ENCODE measurements around the gene CDC42. TPM values are rescaled to one million over a fixed set of nuclear protein-coding genes. Genes with fewer than 3 reads are reported as not detected.
"Not testable (repeated sequence)": the region's sequence is repeated elsewhere in the genome, so short reads cannot be mapped to it uniquely, and the experiment has no call there.

CDC42 gene
- total RNA-seq = 483 and 772 TPM in 2 replicates

GRCh38 chr1:22052115-22053016, at the start of gene CDC42:
Gene CDC42 (plus strand): TSS chr1:22052709. CDS start chr1:22078479, 25,770 bp downstream.
- DNase-seq = peak; percentile 98

- not testable (repeated sequence) for DNase-seq
These were observed 49.6 kb upstream of the CDC42 start for GRCh38 chr1:22002875-22003274.

DNA sequence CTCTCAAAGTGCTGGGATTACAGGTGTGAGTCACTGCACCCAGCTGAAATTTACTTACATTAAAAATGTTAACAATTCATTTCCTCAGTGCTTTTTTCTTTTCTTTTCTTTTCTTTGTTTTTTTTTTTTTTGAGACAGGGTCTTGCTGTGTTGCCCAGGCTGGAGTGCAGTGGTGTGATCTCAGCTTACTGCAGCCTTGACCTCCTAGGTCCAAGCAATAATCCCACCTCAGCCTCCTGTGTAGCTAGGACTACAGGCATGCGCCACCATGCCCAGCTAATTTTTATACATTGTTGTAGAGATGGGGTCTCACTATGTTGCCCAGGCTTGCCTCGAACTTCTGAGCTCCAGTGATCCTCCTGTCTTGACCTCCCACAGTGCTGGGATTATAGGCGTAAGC, 48.5 kb upstream of the CDC42 start:
- DNase-seq = not testable (repeated sequence)

DNA sequence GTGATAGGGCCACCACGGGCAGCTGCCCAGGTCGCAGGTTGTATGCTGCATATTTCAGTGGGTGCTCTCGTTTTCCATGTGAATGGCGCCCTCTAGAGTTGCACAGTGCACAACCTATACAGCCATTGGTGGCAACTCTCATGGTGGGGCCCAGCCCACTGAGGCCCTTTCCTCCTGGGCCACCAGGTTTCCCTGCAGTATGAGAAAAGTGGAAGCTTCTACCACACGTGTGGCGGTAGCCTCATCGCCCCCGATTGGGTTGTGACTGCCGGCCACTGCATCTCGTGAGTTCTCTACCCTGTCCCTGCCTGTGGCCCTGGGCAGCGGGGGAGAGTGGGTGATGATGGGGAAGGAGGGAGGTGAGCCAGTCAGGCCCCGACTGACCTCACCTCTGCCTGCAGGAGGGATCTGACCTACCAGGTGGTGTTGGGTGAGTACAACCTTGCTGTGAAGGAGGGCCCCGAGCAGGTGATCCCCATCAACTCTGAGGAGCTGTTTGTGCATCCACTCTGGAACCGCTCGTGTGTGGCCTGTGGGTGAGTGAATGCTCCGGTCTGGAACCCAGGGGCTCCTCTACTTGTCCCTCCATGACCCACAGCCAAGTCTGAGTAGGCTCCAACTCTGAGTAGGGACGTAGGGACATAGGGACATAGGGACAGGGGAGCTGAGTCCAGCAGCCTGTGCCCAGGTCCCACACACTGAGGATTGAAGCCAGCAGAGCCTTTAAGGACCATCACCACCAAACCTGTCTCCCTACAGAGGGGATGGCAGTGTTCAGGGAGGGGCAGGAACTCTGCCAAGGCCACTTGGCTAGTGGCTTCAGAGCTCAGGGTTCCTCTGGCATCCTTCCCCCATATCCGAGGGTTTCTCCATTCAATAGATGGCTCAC, 47.0 kb upstream of the CDC42 start:
- DNase-seq = peak; percentile 80

- DNase-seq = not testable (repeated sequence)
These were observed 45.8 kb upstream of the CDC42 start for GRCh38 chr1:22006736-22007135.

GRCh38 chr1:22007262-22007661, 45.2 kb upstream of the CDC42 start:
- not testable (repeated sequence) for DNase-seq

GRCh38 chr1:22009566-22009965, 42.9 kb upstream of the CDC42 start:
- DNase-seq = not testable (repeated sequence)

DNA sequence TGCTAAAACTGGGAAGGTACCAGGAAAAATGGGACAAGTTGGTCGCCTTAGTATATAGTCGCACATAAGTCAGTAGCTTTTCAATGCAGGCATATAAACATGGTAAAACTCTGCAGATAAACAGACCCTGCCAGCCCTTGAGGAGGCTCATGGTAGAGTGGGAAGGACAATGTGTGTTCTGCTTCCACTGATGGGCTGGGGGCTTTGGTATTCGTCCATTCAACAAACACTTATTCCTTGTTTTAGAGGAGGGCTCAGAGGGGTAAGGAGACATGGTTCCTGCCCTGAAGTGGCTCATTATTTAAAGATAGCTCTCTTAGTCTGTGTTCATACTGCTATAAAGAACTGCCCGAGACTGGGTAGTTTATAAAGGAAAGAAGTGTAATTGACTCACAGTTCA, 39.8 kb upstream of the CDC42 start:
- DNase-seq = not testable (repeated sequence)

GRCh38 chr1:22014575-22015206, 37.8 kb upstream of the CDC42 start:
- DNase-seq = not testable (repeated sequence)

DNA sequence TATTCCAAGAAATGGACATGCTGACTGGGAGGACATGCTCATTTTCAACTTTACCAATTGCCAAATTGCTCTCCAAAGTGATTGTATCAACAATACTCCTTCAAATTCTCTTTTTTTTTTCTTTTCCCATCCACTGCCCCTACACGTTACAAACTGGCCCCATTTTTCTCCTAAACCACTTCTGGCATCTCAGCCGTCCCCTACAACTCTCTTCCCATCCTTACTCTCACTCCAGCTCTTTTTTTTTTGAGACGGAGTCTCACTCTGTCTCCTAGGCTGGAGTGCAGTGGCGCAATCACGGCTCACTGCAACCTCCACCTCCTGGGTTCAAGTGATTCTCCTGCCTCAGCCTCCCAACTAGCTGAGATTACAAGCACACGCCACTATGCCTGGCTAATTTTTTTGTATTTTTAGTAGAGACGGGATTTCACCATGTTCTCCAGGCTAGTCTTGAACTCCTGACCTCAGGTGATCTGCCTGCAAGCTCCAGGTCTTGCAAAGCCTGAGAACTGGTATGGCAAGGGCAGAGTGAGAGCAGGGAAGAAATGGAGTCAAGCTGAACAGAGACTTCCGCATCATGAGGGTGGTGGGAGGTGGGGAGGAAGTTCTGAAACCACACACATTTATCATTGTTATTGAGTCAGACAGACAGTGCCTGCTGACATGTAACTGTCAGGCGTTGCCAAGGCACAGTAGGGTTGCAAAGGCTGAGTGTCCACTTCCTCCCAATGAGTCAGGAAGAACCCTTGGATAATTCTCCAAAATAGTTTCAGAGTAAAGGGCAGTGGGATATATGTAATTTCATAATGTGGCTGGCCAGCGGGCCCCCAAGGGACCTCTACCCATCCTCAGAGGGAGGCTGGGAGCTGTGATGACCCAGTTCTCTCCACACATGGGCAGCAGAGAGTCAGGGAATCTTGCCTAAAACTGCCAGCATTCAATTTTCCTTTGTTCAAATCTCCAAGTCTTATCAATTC, 33.6 kb upstream of the CDC42 start:
- peak; percentile 84 for DNase-seq

- DNase-seq = no peak
These were observed 31.4 kb upstream of the CDC42 start for GRCh38 chr1:22021061-22021460.

DNA sequence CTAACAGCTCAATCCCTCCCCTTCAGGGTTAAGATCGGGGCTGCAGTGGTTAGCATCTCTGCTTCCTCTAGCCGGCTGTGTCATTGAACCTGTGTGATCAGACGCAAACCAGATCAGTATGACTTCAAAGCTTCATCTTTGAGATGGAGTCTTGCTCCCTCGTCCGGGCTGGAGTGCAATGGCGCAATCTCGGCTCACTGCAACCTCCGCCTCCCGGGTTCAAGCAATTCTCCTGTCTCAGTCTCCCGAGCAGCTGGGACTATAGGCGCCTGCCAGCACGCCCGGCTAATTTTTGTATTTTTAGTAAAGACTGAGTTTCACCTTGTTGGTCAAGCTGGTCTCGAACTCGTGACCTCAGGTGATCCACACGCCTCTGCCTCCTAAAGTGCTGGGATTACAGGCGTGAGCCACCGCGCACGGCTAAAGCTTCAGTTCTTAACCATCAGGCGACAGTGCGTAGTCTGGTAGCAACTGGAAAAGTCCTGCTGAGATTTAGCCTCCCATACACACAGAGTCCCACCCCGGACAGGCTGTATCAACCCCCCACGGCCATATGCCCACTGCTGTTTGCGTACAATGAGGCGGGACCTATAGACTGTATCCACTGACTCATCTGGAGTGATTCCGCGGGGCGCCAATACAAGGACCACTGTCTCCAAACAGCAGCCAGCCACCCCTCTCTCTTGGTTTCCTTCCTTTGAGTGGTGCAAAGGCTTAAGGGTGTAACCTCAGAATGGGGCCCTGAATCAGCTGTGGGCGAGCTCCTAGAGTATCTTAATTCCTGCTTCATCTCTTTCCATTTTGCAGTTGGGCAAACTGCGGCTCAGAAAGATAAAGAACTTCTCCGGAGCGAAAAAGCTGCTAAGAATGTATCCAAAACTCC, 27.8 kb upstream of the CDC42 start:
- DNase-seq = peak; percentile 84

DNA sequence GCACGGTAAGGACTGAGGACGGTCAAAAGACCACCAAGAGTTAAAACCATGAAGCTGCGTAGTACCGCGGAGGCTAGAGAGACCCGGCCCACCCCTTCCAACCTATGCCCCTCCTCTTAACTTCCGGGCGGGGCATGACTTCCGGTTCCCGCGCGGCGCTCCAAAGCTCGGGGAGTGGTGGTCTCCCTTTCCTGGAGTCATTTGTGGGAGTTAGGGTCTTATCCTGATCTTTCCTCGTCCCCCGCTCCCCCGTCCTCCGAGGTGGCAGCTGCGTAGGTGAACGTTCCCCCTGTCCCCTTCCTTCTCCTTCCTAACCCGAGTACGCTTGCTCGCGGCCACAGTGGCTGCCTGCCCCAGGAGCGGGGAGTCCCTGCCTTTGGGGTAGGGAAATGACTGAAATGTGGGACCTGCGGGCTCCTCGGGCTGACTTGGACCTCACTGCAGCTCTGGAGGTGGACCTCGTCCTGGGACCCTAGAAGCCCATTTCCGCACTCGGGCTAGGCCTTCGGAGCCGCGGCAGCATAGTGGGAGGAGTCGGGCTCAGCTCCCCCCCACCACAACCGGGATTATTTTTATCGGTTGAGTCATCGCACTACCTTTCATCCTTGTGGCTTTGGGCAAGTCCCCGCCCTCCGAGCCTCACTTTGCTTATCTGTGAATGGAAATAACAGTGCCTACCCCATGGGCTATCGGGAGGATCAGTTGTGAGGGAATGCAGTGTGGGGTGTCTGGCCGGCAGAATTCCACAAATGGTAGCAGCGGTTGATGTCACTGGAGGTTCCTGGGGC, 26.9 kb upstream of the CDC42 start:
- peak; percentile 82 for DNase-seq

- no peak for DNase-seq
These were observed 25.6 kb upstream of the CDC42 start for GRCh38 chr1:22026924-22027289.

GRCh38 chr1:22030057-22030456, 22.5 kb upstream of the CDC42 start:
- DNase-seq = no peak

- DNase-seq = no peak
These were observed 22.0 kb upstream of the CDC42 start for GRCh38 chr1:22030473-22030872.

DNA sequence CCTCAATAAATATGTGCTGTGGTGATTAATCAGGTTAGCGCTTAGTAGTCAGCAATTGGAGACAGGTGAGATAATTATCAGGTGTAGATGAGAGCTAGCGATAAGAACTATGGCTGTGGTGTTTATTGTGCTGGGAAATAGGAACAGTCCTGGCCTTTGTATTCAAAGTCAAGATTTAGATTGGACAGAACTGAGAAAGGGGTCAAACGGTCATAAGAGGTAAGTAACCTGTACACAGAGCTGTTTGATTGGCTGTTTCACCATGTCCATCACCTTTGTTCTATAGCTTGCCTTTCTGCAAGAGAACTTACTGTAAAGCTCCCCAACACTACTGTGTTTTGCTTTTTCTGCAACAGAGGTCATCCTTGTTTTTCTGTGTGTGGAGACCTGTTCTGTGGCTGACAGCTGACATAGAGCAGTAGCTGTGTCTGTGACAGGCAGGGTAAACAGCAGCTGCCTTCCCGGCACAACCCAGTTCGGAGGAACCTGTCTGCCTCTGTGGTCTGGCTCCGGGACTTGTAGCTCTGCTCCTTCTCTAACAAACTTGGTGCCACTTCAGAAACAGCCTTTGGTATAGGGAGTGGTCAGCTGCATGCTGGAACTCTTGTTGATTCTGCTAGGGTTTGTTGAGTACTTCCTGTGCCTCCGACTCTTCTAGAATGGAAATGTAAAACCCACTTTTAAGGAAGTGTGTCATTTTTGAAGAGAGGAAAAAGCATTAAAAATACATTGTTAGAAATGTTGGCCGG, 21.1 kb upstream of the CDC42 start:
- peak; percentile 55 for DNase-seq

DNA sequence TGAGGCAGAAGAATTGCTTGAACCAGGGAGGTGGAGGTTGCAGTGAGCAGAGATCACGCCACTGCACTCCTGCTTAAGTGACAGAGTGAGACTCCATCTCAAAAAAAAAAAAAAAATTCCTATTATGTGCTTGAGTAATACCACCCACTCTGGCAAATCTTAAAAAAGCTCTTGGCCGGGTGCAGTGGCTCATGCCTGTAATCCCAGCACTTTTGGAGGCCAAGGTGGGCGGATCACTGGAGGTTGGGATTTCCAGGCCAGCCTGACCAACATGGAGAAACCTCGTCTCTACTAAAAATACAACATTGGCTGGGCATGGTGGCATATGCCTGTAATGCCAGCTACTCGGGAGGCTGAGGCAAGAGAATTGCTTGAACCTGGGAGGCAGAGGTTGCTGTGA, 17.7 kb upstream of the CDC42 start:
- not testable (repeated sequence) for DNase-seq

DNA sequence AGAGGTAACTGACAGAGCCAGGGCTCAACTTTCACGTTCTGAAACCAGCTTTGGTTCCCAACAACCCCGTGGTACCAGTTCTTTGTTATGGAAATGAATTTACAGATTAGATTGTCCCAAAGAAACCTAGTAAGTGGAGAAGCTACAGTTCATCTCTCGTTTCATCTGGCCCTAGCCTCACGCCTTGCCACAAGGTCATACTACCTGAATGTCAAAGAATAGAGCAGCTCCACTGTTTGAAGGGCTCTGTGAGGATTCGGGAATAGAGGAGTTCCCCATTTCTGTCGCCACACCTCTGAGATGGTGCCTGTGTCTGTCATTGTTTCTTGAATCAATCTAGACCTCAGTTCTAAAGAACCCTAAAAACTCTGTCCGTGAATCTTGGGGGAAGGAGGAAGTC, 15.0 kb upstream of the CDC42 start:
- no peak for DNase-seq
